Measurements from ENCODE around the gene SUSD2.

DNA sequence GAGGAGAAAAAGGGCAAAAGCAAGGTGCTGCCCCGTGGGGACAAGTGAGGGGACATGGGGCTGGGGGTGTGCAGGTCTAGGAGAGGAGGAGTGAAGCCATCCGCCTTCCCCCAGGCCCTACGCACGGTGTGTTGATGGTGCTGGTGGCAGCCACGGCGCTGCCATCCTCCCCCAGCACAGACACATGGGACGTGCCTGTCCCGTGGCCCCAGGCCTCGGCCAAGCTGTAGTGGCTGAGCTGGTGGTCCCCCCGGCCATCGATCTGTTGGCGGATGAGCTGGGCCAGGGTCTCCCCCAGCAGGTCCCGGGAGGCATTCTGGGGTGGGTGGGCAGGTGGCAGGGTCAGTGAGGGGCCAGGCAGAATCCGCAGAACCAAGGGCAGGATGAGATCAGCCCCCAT is 44.7 kb downstream of the SUSD2 start:
- TF ChIP-seq, protein P1, sequence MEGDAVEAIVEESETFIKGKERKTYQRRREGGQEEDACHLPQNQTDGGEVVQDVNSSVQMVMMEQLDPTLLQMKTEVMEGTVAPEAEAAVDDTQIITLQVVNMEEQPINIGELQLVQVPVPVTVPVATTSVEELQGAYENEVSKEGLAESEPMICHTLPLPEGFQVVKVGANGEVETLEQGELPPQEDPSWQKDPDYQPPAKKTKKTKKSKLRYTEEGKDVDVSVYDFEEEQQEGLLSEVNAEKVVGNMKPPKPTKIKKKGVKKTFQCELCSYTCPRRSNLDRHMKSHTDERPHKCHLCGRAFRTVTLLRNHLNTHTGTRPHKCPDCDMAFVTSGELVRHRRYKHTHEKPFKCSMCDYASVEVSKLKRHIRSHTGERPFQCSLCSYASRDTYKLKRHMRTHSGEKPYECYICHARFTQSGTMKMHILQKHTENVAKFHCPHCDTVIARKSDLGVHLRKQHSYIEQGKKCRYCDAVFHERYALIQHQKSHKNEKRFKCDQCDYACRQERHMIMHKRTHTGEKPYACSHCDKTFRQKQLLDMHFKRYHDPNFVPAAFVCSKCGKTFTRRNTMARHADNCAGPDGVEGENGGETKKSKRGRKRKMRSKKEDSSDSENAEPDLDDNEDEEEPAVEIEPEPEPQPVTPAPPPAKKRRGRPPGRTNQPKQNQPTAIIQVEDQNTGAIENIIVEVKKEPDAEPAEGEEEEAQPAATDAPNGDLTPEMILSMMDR (conservative IDR thresholded peaks at IDR 0.05), result no peak
- TF ChIP-seq ZFX (IDR thresholded peaks at IDR 0.05), result no peak
